Body of pancreas (tissue), 4 donors: Measurements from ENCODE around the gene NUBP2. TPM values are rescaled to one million over a fixed set of nuclear protein-coding genes. Genes with fewer than 3 reads are reported as not detected.

Experiments
- ATAC-seq: fragments of 150-250 bp; one replicate; pipeline ENCODE4 v1.9.1; 2016
- DNase-seq, 4 donors: peaks; one replicate each; pipeline ENCODE4 v3.0.0-alpha.2; 2019
- H3K27ac ChIP-seq, 4 donors: fragments of 200-600 bp; sonication (generic); 1 replicate in 3 of 4; 2 replicates in 1 of 4; pipeline versions ENCODE4 v1.5.1 to v1.6.1; 2016 to 2019; ENCODE audit warnings: mild to moderate bottlenecking in 1 of 4, mixed read lengths in 1 of 4, moderate library complexity in 1 of 4
- H3K27me3 ChIP-seq, 2 donors: fragments of 200-600 bp; sonication (generic); one replicate each; pipeline ENCODE4 v1.6.0; 2016; ENCODE audit warnings: mild to moderate bottlenecking in 1 of 2
- H3K36me3 ChIP-seq, 2 donors: fragments of 200-600 bp; sonication (generic); replicated peaks in 1 of 2; 2 replicates each; pipeline ENCODE4 v1.5.1; 2016; ENCODE audit warnings: low read depth in 2 of 2; ENCODE audit not compliant: insufficient read depth in 1 of 2
- H3K4me1 ChIP-seq: fragments of 200-600 bp; sonication (generic); one replicate; pipeline ENCODE4 v1.6.0; 2016
- H3K4me3 ChIP-seq, 2 donors: fragments of 200-600 bp; sonication (generic); 1 replicate in 1 of 2; 2 replicates in 1 of 2; pipeline ENCODE4 v1.5.1; 2016 to 2019
- H3K9me3 ChIP-seq, 3 donors: fragments of 200-600 bp; sonication (generic); 1 replicate in 2 of 3; 2 replicates in 1 of 3; pipeline ENCODE4 v1.5.1; 2016
- POLR2A ChIP-seq, 3 donors: fragments of 450-650 bp; IDR thresholded peaks; one replicate each; pipeline ENCODE4 v1.6.1; 2016; ENCODE audit warnings: antibody characterized with exemption in 3 of 3, mild to moderate bottlenecking in 2 of 3
- WGBS, 2 donors: methylation state at CpG; one replicate each; pipeline ENCODE4 v1.1.5; 2017; 5-methylcytosine and 5-hydroxymethylcytosine counted together
- intact Hi-C: fragments of 100-400 bp; cut with DNase I; formaldehyde crosslinking; loops from one replicate; pipeline ENCODE4 v1.15.1; 2023
- total RNA-seq, 2 donors: library from RNA; depleted of rRNA; stranded (reverse); fragments of >200 nt; gene quantifications; one replicate each; pipeline ENCODE4 v1.1.0, GENCODE V29; 2016
- TF ChIP-seq, protein P1 (sequence below), 7 experiments: fragments of 450-650 bp in 4 of 7; fragments of 200-600 bp in 3 of 7; sonication (generic) in 3 of 7; IDR thresholded peaks; one replicate each; pipeline ENCODE4 v1.5.1; 2016 to 2019; ENCODE audit warnings: antibody characterized with exemption in 7 of 7

Gene NUBP2
- total RNA-seq, 2 donors from 2014 or later, result 61.0 to 72.6 TPM

DNA sequence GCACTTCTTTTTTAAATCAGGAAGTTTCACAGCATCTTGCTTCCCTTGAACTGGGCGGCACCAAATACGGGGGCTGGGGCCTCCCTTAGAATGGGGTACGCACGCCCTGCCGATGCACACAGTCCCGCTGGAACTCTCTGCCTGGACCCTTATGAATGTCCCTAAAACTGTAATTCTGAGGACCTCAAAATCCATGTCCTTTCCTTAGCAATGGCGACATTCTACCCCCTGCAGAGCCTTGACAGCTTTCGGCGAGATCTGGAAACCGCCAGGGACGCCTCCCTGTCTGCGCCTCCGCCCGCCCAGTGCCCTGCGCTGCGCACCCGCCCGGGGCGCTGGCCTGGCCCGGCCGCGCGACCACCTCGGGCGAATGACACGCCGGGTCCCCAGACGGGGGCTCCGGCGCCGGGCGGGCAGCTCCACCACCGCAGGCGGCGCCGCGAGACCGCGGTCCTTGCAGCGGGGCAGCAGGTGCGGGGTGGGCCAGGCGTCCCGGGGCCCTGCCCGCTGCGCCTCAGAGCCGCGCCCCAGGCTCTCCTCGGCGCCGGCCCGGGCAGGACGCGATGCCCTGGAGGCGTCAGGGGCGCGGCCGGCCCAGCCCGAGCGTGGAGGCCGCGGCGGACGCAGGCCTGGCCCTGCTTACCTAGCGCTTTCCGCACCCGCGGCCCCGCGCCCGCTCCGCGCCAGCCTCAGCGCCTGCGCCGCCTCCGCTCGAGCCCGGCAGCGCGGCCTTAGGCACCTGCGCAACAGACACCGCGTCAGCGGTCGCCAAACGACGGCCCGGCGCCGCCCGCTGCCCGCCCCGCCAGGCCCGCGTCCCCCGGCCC, 43.3 kb downstream of the NUBP2 start:
- intact Hi-C loops, result no loop called here
- Histone ChIP-seq H3K4me1 (peaks cover 67% of the 10 kb centered on the region), H3K36me3 (no peaks in the 10 kb centered on the region), H3K27me3 (no peaks in the 10 kb centered on the region), H3K9me3 (no peaks in the 10 kb centered on the region), H3K4me3 (peak overlapping the region in 1 of 2 donors; percentile 39), H3K27ac (peak overlapping the region; percentile 84 to 96 (median 91))
- TF ChIP-seq, protein P1, sequence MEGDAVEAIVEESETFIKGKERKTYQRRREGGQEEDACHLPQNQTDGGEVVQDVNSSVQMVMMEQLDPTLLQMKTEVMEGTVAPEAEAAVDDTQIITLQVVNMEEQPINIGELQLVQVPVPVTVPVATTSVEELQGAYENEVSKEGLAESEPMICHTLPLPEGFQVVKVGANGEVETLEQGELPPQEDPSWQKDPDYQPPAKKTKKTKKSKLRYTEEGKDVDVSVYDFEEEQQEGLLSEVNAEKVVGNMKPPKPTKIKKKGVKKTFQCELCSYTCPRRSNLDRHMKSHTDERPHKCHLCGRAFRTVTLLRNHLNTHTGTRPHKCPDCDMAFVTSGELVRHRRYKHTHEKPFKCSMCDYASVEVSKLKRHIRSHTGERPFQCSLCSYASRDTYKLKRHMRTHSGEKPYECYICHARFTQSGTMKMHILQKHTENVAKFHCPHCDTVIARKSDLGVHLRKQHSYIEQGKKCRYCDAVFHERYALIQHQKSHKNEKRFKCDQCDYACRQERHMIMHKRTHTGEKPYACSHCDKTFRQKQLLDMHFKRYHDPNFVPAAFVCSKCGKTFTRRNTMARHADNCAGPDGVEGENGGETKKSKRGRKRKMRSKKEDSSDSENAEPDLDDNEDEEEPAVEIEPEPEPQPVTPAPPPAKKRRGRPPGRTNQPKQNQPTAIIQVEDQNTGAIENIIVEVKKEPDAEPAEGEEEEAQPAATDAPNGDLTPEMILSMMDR (IDR thresholded peaks at IDR 0.05), result peak in 2 of 7 experiments; percentile 14 to 19
- no peak for TF ChIP-seq POLR2A (IDR thresholded peaks at IDR 0.05)
- ATAC-seq, result peak; percentile 63
- 0 to 1% methylated on average over 11 to 76 of the region's 96 CpGs for WGBS, 2 donors
- peak; percentile 65 to 78 (median 70) for DNase-seq

- peak; percentile 86 for ATAC-seq
- 0% methylated on average over 20 to 80 of the region's 104 CpGs for WGBS, 2 donors
- intact Hi-C loops, result no loop called here
- peak; percentile 14 to 71 (median 66) for TF ChIP-seq POLR2A (IDR thresholded peaks at IDR 0.05)
- TF ChIP-seq, protein P1 (IDR thresholded peaks at IDR 0.05), result no peak
- Histone ChIP-seq H3K9me3 (no peaks in the 10 kb centered on the region), H3K27me3 (no peaks in the 10 kb centered on the region), H3K27ac (peak within 1 kb of the TSS; percentile 84 to 96 (median 91)), H3K4me1 (peaks cover 70% of the 10 kb centered on the region), H3K4me3 (peak within 1 kb of the TSS; percentile 51 to 92), H3K36me3 (no peaks in the 10 kb centered on the region)
- peak; percentile 92 to 94 (median 93) for DNase-seq
These were observed 44.2 kb downstream of the NUBP2 start, which contains the start of the genes FAHD1 and HAGH for GRCh38 chr16:1826691-1827573. Gene FAHD1 (plus strand): TSS chr16:1827206. CDS start chr16:1827239, 33 bp downstream. Gene HAGH (minus strand): TSS chr16:1826825. CDS start chr16:1826787, 38 bp downstream.

DNA sequence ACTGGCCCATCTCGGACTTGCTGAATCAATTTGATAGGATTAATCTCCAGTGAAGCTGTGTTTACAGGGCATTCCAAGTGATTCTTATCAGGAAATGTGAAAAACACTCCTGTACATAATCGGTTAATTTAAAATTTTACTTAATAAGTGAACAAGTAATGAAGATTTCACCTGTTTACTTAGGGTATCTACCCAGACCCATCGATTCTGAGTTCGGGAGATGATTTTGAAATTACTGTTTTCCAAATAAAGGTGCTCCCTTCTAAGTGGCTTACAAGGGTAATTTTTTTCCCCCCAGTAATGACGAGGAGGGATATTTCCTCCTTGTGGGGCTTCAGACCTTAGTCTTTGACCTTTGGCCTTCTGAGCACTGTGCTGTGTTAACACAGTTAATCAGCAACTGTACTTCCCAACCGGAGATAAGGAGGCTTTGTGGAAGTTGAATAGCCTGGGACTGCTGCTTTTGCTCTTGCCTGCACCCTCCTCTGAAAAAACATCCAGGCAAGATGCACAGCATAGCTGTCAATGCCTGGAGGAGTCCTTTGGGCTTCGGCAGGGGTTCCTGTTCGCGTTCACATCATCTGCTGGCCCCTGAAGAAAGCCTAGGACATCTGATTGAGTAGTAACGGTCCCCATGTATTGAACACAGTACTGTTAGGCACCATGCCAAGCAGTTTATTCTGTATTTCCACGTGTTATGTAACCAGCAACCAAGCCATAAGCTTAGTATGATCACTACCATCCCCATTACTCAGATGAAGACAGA, 46.1 kb downstream of the NUBP2 start:
- no peaks in the 10 kb centered on the region for H3K36me3 ChIP-seq
- H3K9me3 ChIP-seq, result no peaks in the 10 kb centered on the region
- 14 to 17% methylated on average over 11 of the region's 11 CpGs for WGBS, 2 donors
- no peak for TF ChIP-seq POLR2A (IDR thresholded peaks at IDR 0.05)
- TF ChIP-seq, protein P1 (IDR thresholded peaks at IDR 0.05), result no peak
- ATAC-seq (no peak), DNase-seq (no peak)
- H3K27me3 ChIP-seq, result no peaks in the 10 kb centered on the region
- H3K4me3 ChIP-seq, result no peak overlapping the region
- peak overlapping the region; percentile 14 to 96 (median 70) for H3K27ac ChIP-seq
- H3K4me1 ChIP-seq, result peaks cover 66% of the 10 kb centered on the region
- intact Hi-C loops, result no loop called here

DNA sequence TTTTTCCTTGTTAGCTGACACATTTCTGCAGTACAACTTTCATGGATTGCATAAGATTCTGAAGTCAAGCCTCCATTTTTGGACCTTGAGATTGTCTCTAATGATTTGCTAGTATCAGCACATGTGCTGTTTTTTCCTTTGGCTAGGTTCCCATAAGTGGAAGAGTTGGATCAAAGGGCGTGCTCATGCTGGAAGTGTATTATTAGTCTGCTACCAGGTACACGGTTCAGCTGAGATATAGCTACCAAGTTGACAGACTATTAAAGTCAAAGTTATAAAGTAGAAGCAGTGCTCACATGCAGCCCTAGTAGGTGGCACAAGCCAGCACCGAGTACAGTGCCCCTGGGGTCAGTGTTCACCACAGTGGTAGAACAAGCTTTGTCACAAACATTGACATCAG, 47.5 kb downstream of the NUBP2 start:
- Histone ChIP-seq H3K9me3 (no peaks in the 10 kb centered on the region), H3K36me3 (no peaks in the 10 kb centered on the region), H3K27me3 (no peaks in the 10 kb centered on the region), H3K4me1 (peaks cover 52% of the 10 kb centered on the region), H3K27ac (peak overlapping the region; percentile 45 to 96 (median 76)), H3K4me3 (no peak overlapping the region)
- peak; percentile 16 for ATAC-seq
- peak in 2 of 3 donors; percentile 41 to 61 for TF ChIP-seq POLR2A (IDR thresholded peaks at IDR 0.05)
- TF ChIP-seq, protein P1 (IDR thresholded peaks at IDR 0.05), result no peak
- intact Hi-C loops, result no loop called here
- WGBS, 2 donors, result 11 to 17% methylated on average over 3 of the region's 3 CpGs
- peak; percentile 43 to 73 (median 58) for DNase-seq
